Caco-2 (cell line): ENCODE data around the gene MOB2. TPM values are rescaled to one million over a fixed set of nuclear protein-coding genes. Genes with fewer than 3 reads are reported as not detected.

Experiments used
- BruUV-seq: library from RNA; stranded (reverse); fragments of 400-500 nt; replicated peaks from 2 replicates; lab custom pipeline; 2021; lab: Mats Ljungman, UMichigan
- CTCF ChIA-PET: fragments of 300-600 bp; sonication (Branson Sonifier 250); formaldehyde crosslinking; loops from one replicate; lab custom pipeline; 2022; ENCODE audit warnings: antibody characterized with exemption; lab: Charles Lee
- POLR2A ChIA-PET: fragments of 300-600 bp; sonication (Branson Sonifier 250); formaldehyde crosslinking; loops from one replicate; lab custom pipeline; 2022; ENCODE audit warnings: antibody characterized with exemption; lab: Charles Lee
- DNase-seq, 2 experiments: peaks; one replicate each; pipeline versions ENCODE4 v3.0.0 to v3.0.0-alpha.2; 2020 to 2022
- H3K27me3 ChIP-seq: replicated peaks from 2 replicates; pipeline ENCODE4 v1.6.0; 2011; ENCODE audit warnings: low read length; ENCODE audit not compliant: control insufficient read depth, insufficient read depth
- H3K36me3 ChIP-seq: 2 replicates; pipeline ENCODE4 v1.5.1; 2011; ENCODE audit warnings: low read length; ENCODE audit not compliant: control insufficient read depth, insufficient read depth
- H3K4me1 ChIP-seq: fragments of 250-450 bp; sonication (Bioruptor Pico); 2 replicates; pipeline ENCODE4 v1.5.1; 2020; ENCODE audit warnings: mild to moderate bottlenecking
- H3K4me3 ChIP-seq: 2 replicates; pipeline ENCODE4 v1.5.1; 2011; ENCODE audit warnings: low read depth, mild to moderate bottlenecking, control low read depth, low read length
- H3K9me3 ChIP-seq: fragments of 250-450 bp; sonication (Bioruptor Pico); 2 replicates; pipeline ENCODE4 v1.5.1; 2020; ENCODE audit warnings: mild to moderate bottlenecking, moderate library complexity
- H3K27ac Mint-ChIP-seq: one replicate; pipeline ENCODE4 v1.8.0; 2022; ENCODE audit warnings: mixed read lengths; ENCODE audit not compliant: unreplicated experiment
- H3K27me3 Mint-ChIP-seq: one replicate; pipeline ENCODE4 v1.8.0; 2022; ENCODE audit warnings: mixed read lengths; ENCODE audit not compliant: insufficient read depth, unreplicated experiment
- H3K36me3 Mint-ChIP-seq: one replicate; pipeline ENCODE4 v1.8.0; 2022; ENCODE audit warnings: mild to moderate bottlenecking, mixed read lengths; ENCODE audit not compliant: insufficient read depth, unreplicated experiment
- H3K4me1 Mint-ChIP-seq: one replicate; pipeline ENCODE4 v1.8.0; 2022; ENCODE audit warnings: low read depth, mixed read lengths; ENCODE audit not compliant: unreplicated experiment
- H3K4me3 Mint-ChIP-seq: one replicate; pipeline ENCODE4 v1.8.0; 2022; ENCODE audit warnings: mild to moderate bottlenecking, moderate library complexity, mixed read lengths; ENCODE audit not compliant: unreplicated experiment
- H3K9me3 Mint-ChIP-seq: one replicate; pipeline ENCODE4 v1.8.0; 2022; ENCODE audit warnings: mixed read lengths; ENCODE audit not compliant: unreplicated experiment
- intact Hi-C: fragments of 100-400 bp; cut with micrococcal nuclease; formaldehyde crosslinking; loops from one replicate; pipeline ENCODE4 v1.10.0; 2022; ENCODE audit not compliant: unreplicated experiment
- total RNA-seq: library from RNA; stranded (reverse); gene quantifications from 2 replicates; pipeline ENCODE4 v1.2.3, GENCODE V29; 2022
- TF ChIP-seq, protein P1 (sequence below), 2 experiments: fragments of 200-600 bp in 1 of 2; IDR thresholded peaks; 1 replicate in 1 of 2; 2 replicates in 1 of 2; pipeline versions ENCODE4 v1.5.1 to v1.8.0; 2011 to 2022; ENCODE audit warnings: antibody characterized with exemption in 1 of 2, control low read depth in 1 of 2, inconsistent platforms in 1 of 2, low read depth in 1 of 2, low read length in 1 of 2, mild to moderate bottlenecking in 1 of 2, moderate library complexity in 1 of 2; ENCODE audit not compliant: insufficient read depth in 1 of 2, severe bottlenecking in 1 of 2, unreplicated experiment in 1 of 2

MOB2 gene
- total RNA-seq, 1 experiment from 2014 or later = 32.7 TPM

DNA sequence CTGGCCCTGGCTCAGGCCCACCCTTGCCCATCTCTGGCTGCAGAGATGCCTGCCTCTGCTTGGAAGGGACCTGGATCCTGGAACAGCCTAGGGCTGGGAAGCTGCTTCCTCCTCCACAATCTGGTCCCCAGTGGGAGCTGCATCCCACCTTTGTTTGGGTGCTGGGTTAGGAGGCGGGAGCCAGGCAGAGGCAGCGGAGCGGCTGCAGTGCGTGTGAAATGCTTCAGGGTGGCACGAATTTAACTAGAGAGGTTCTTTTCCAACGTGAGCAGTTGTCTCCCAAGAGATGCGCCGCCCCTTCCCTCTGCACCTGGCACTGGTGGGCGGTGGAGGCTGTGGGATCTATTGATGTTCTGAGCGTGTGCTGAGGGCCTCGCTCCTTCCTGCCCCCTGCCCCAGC is 65.3 kb downstream of the MOB2 start:
- H3K27ac Mint-ChIP-seq = no peak overlapping the region
- BruUV-seq = no TSS peak
- H3K36me3 ChIP-seq = no peaks in the 10 kb centered on the region
- H3K27me3 ChIP-seq = no peaks in the 10 kb centered on the region
- TF ChIP-seq, protein P1, sequence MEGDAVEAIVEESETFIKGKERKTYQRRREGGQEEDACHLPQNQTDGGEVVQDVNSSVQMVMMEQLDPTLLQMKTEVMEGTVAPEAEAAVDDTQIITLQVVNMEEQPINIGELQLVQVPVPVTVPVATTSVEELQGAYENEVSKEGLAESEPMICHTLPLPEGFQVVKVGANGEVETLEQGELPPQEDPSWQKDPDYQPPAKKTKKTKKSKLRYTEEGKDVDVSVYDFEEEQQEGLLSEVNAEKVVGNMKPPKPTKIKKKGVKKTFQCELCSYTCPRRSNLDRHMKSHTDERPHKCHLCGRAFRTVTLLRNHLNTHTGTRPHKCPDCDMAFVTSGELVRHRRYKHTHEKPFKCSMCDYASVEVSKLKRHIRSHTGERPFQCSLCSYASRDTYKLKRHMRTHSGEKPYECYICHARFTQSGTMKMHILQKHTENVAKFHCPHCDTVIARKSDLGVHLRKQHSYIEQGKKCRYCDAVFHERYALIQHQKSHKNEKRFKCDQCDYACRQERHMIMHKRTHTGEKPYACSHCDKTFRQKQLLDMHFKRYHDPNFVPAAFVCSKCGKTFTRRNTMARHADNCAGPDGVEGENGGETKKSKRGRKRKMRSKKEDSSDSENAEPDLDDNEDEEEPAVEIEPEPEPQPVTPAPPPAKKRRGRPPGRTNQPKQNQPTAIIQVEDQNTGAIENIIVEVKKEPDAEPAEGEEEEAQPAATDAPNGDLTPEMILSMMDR (IDR thresholded peaks at IDR 0.05; ENCODE audit: insufficient read depth in 1 of 2, low read depth in 1 of 2, low read length in 1 of 2, severe bottlenecking in 1 of 2, unreplicated experiment in 1 of 2) = no peak
- no peak overlapping the region for H3K4me3 Mint-ChIP-seq
- no peaks in the 10 kb centered on the region for H3K4me1 Mint-ChIP-seq
- no peak for DNase-seq
- peaks cover 29% of the 10 kb centered on the region for H3K9me3 ChIP-seq
- H3K4me1 ChIP-seq = no peaks in the 10 kb centered on the region
- peaks cover 20% of the 10 kb centered on the region for H3K36me3 Mint-ChIP-seq
- no peaks in the 10 kb centered on the region for H3K9me3 Mint-ChIP-seq
- CTCF ChIA-PET = no interaction called here
- intact Hi-C loops = no loop called here
- no peaks in the 10 kb centered on the region for H3K27me3 Mint-ChIP-seq
- H3K4me3 ChIP-seq = no peak overlapping the region
- POLR2A ChIA-PET = no interaction called here

DNA sequence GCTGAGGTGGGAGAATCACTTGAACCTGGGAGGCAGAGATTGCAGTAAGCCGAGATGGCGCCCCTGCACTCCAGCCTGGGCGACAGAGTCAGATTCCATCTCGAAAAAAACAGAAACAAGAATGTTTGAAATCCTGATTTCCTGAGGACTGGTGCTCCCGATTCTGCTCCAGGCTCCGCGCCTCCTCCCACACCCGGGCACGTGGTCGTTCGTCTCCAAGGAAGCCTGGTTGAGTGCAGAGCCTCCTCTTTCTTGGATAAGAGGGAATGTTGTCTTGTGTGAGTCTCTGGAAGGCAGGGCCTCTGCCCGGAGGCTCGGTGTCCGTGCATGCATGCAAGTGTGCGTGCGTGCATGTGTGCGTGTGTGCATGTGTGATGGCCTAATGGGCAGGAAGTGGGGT is 66.8 kb downstream of the MOB2 start:
- no peak for DNase-seq
- no peak overlapping the region for H3K4me3 Mint-ChIP-seq
- H3K36me3 Mint-ChIP-seq = peaks cover 20% of the 10 kb centered on the region
- H3K4me3 ChIP-seq = no peak overlapping the region
- H3K27me3 Mint-ChIP-seq = no peaks in the 10 kb centered on the region
- TF ChIP-seq, protein P1 (IDR thresholded peaks at IDR 0.05; ENCODE audit: insufficient read depth in 1 of 2, low read depth in 1 of 2, low read length in 1 of 2, severe bottlenecking in 1 of 2, unreplicated experiment in 1 of 2) = no peak
- CTCF ChIA-PET = no interaction called here
- no peaks in the 10 kb centered on the region for H3K4me1 ChIP-seq
- peaks cover 37% of the 10 kb centered on the region for H3K9me3 ChIP-seq
- intact Hi-C loops = no loop called here
- no peaks in the 10 kb centered on the region for H3K4me1 Mint-ChIP-seq
- H3K9me3 Mint-ChIP-seq = no peaks in the 10 kb centered on the region
- no peak overlapping the region for H3K27ac Mint-ChIP-seq
- no peaks in the 10 kb centered on the region for H3K36me3 ChIP-seq
- BruUV-seq = no TSS peak
- POLR2A ChIA-PET = no interaction called here
- no peaks in the 10 kb centered on the region for H3K27me3 ChIP-seq

Other genes starting within 250 kb of the MOB2 start
- gene TOLLIP, start 177.1 kb downstream of the MOB2 start, total RNA-seq = 64.6 and 78.3 TPM in 2 replicates
- 32.8 and 35.9 TPM in 2 replicates for gene BRSK2, start 96.8 kb downstream of the MOB2 start, total RNA-seq
- 7.7 and 12.1 TPM in 2 replicates for gene DUSP8, start 85.5 kb upstream of the MOB2 start, total RNA-seq
- not detected in 2 replicates for gene KRTAP5-1, start 98.5 kb upstream of the MOB2 start, total RNA-seq
- not detected in 2 replicates for gene KRTAP5-2, start 111.5 kb upstream of the MOB2 start, total RNA-seq
- not detected in 2 replicates for gene KRTAP5-3, start 121.7 kb upstream of the MOB2 start, total RNA-seq
- gene KRTAP5-4, start 135.4 kb upstream of the MOB2 start, total RNA-seq = not detected in 2 replicates
- not detected in 2 replicates for gene KRTAP5-5, start 143.0 kb upstream of the MOB2 start, total RNA-seq
- gene KRTAP5-6, start 210.4 kb upstream of the MOB2 start, total RNA-seq = not detected in 2 replicates